CD4-positive, alpha-beta T cell treated with Interleukin-12 subunit alpha and Interleukin-12 subunit beta, for 1 hour (primary cell): ENCODE data around the gene OR2S2.
"Not testable (repeated sequence)": the region's sequence is repeated elsewhere in the genome, so short reads cannot be mapped to it uniquely, and the experiment has no call there.

Experiments used
- DNase-seq: peaks from one replicate; pipeline ENCODE4 v3.0.0-alpha.2; 2020

The OR2S2 gene

DNA sequence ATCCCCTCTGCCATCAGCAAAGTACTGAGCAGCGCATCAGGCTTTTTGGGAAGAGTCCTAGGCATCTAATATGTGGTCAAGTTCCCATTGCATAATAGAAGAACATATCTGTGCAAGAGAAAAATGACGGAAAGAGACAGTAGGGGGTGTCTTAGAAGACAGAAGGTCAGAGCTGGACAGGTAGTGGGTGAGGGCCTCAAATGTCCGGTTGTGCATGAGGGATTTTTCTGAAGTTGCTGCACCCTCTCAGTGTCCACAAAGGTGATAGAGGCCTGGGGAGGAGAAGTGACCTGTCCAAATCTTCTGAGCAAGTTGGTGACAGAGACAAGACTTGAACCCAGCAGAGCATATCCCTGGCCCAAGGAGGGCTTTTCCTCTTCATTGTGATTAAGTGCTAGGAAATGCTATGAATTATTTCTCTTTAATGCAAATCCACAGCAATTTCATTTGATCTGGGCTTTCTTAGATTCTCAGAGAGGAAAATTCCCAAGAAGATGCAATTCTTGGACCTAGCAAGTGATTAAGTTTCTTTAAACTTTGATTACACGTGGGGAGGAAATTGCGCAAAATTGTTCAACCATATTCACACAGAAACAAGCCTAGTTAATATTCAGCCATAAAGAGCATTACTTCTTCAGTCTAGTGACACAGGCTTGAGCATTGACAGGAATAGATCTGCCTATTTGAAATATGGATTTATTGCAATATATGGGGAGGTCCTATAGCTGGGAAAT, at the start of gene OR2S2:
Gene OR2S2 (minus strand): TSS at position 51 of the 734 bp plus-strand sequence. CDS start 56 bp downstream, outside the sequence.
- no peak for DNase-seq

DNA sequence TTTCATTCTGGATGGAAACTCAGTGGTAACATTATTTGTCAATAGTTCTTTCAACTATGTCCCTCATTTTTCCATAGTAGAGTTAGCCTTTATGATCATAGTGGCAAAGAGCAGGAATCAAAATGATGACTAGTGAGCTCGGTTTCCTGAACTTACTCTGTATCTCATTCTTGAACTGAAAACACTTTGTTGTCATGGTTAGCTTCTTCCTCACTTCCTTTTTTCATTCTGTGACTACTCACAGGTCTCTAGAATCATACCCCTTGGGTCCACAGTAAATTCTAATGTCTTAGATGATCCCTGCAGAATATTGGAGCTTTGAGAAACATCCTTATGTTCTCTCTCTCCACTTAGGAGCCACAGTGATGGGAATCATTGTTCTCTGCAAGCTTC, 49.4 kb upstream of the OR2S2 start:
- DNase-seq = no peak

DNA sequence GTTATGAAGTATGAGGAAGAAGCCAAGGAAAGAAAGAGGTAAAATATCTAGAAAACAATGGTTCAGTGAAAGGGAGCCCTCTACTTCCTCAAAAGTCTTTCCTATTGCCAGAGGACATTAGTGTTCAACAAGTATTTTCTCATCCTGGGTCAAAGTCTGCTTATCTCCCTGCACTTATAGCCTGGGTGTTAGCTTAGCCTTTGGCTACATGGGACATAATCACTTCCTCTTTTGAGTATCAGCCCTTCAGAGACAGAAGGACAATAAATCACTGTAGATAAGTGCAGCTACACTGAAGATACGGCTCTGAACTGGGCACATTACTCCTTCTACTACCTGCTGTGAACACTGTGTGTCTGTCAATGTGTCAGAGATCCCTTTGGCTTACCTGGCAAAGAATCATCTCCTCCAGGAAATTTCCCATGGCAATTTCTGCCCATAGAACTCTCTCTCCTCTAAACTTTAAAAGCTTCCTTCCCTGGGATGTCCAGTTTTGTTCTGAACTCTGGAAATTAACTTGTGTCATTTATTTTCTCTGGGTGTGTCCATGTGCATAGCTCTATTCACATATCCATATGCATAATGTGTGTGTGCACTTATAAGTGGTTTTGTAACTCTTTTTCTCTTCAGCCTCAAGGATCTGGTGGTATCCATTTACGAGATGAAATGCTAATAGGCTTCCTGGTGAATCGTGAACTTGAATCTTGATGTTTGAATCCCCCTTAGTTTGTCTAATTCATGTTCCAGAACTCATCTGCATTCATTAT, 48.8 kb upstream of the OR2S2 start:
- DNase-seq = no peak

DNA sequence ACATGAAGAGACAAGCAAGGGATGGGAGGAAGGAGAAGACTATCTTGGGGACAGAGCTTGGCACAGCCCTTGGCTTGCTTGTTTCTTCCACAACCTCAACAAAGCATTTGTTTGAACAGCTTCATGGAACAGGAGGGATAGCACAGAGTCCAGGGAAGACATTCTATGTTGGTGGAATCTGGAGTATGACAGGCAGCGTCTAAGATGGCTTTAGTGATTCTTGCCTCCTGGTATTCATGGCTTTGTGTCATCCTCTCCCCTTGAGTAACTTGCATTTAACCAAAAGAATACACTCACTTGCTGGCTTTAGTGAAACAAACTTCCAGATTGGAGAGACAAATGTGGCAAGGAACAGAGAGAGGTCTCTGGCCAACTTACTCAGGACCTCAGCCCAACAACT, 47.9 kb upstream of the OR2S2 start:
- DNase-seq = no peak

GRCh38 chr9:35998333-35998732, 40.4 kb upstream of the OR2S2 start:
- DNase-seq = no peak

DNA sequence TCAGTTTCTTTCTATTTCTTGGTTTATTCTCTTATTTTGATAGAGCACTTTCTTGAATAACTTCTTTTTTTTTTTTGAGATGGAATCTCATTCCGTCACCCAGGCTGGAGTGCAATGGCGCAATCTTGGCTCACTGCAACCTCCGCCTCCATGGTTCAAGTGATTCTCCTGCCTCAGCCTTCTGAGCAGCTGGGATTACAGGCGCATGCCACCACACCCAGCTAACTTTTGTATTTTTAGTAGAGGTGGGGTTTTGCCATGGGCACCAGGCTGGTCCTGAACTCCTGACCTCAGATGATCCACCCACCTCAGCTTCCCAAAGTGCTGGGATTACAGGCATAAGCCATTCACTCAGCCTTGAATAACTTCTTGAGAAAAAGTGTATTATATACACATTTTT, 39.1 kb upstream of the OR2S2 start:
- DNase-seq = not testable (repeated sequence)

GRCh38 chr9:35996358-35996970, 38.5 kb upstream of the OR2S2 start:
- no peak for DNase-seq

- no peak for DNase-seq
These were observed 37.0 kb upstream of the OR2S2 start for GRCh38 chr9:35994959-35995358.

DNA sequence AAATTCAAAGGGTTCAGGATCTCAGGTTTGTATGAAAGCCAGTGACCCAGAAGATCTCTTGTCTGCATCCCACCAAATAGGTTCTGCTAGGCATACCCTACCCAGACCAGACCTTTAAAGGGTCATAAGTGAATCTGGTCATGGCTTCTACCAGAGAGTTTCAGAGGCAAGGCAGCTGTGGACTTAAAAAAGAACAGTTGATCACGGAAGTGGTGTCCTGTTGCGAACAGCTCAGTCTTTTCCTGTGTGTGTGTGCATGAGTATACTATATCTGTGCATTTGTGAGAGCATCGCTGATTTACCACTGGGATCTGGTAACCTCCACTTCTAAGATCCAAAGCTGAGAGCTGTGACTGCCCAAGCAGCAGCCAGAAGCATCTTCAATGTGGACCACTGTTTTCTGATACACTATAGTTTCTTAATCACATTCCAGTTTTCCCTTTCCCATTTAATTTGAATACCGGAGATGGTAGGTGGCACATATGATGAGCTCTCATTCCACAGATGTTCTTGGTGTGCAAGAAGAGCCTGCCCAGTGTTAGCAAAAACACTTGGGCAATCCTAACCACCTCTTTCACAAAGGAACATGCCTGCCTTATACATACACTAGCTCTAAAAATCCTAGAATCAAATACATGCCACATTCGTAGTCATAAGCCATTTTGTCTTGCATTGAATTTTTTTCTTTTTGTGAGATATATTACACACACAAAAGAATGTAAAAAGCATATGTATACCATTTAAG, 36.2 kb upstream of the OR2S2 start:
- no peak for DNase-seq

GRCh38 chr9:35993136-35993535, 35.2 kb upstream of the OR2S2 start:
- not testable (repeated sequence) for DNase-seq

GRCh38 chr9:35990155-35990554, 32.2 kb upstream of the OR2S2 start:
- DNase-seq = no peak

DNA sequence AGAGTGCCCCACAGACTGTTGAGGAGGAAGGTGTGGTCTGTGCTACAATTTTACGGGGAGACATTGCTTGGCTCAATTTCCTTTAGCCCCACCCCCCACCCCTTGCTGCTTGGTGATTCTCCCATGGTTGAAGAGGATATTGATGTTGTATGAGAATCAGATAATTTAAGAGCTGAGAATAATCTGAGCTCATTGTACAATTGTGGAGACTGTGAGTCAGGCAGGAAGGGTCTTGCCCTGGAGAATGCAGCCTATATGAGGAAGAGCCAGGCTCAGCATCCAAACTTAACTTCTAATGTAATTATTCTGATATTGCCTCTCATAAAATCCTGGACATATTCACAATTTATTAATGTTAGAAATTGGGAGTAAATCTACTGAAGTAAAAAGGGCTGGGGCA, 26.1 kb upstream of the OR2S2 start:
- no peak for DNase-seq

DNA sequence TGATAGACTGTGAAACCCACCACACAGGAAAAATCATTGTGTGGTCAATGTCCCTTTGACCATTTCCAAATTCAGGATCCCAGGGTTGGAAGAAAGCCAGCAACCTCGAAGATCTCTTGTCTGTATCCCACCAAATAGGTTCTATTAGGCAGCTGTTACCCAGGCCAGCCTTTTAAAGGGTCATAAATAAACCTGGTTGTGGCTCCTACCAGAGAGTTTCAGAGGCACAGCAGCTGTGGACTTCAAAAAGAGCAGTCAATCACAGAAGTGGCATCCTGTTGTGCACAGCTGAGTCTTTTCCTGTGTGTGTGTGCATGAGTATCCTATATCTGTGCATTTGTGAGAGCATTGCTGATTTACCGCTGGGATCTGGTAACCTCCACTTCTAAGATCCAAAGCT, 23.7 kb upstream of the OR2S2 start:
- no peak for DNase-seq

GRCh38 chr9:35980289-35981011, 22.5 kb upstream of the OR2S2 start:
- DNase-seq = no peak

DNA sequence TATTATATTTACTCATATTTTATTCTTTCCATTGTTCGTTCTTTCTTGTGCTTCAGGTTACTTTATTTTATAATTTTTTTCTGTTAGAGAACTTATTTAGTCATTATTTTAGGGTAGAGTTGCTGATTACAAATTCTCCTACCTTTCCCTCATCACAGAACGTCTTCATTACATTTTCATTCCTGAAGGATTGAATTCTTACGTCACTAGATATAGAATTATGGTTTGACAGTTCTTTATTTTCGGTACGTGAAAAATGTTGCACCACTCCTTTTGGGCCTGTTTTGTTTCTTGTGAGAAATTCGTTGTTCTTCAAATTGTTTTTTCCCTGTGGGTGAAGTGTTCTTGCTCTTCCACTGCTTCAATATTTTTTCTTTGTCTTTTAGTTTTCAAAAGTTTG, 20.8 kb upstream of the OR2S2 start:
- no peak for DNase-seq

GRCh38 chr9:35976726-35977125, 18.8 kb upstream of the OR2S2 start:
- DNase-seq = no peak

- no peak for DNase-seq
These were observed 16.8 kb upstream of the OR2S2 start for GRCh38 chr9:35974800-35975199.

DNA sequence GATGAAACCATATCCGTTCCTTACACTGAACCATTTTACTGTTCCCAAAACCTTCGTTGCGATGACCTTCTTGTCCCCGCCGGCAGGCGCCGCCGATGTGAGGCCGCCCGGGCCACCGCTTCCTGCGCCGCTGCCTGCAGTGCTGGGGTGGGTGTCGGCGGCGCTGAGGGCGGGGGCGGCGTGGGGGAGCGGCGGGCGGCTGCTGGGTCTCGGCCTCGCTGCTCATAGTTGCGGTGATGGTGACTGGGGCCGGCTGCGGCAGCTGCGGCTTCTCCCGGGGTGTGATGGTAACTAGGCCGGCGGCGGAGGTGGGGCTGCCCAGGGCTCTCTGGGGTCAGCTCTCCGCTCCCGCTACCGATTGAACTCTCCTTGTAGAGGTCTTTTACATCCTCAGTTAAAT, 14.1 kb upstream of the OR2S2 start:
- peak; percentile 17 for DNase-seq

DNA sequence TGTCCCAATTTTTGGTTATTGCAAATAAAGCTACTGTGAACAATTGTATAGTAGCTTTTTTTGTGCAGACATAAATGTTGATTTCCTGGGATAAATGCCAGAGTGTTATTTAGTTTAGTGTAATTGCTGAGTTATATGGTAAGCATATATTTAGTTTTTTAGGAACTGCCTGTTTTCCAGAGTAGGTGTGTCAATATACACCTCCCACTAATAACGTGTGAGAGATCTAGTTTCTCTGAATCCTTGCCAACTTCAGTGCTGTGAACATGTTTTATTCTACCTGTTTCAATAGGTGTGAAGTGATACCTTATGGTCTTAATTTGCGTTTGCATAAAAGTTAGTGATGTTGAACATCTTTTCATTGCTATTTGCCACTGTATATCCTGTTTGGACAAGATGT, 9.1 kb upstream of the OR2S2 start:
- no peak for DNase-seq

- DNase-seq = no peak
These were observed 8.5 kb upstream of the OR2S2 start for GRCh38 chr9:35966433-35966832.

GRCh38 chr9:35965011-35965410, 7.1 kb upstream of the OR2S2 start:
- DNase-seq = no peak

DNA sequence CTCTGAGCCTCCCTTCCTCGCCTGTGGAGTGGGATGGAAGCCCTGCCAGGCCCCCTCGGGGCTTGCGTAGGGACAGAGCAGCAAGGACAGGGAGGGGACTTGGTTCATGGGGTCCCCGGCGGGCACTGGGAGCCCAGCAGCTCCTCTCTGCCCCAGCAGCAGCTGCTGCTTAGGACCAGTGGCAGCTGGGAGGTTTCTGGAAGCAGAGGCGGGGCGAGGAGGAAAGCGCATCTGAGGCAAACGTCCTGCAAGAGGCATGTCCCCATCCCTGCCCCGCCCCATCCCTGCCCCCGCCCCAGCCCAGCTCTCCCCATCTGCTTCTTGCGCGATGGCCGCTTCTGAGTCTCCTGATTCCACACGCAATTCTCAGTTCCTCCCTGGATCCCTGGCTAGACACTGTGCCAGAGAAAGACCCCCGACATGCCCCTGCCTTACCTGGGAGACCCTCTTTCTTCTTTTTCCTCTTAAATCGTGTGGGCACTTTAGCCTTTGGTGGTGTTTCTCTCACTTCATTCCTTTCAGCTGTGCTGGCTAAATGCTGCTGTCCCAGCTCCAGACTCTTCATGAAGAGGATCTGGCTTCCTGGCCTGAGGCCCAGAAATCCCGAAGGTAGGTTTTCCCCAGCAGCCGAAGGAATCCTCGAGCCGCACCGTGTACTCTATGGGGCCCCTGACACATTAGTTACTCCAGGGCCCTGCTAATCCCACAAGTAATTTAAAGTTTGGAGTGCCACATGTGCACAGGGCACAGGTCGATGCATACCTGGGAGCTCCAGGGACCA, 4.4 kb upstream of the OR2S2 start:
- DNase-seq = no peak
